Neural cell (in vitro differentiated cells): ENCODE results near the gene FN3K.

Experiments used
- EP300 ChIP-seq: fragments of 450-650 bp; conservative IDR thresholded peaks from 2 replicates; pipeline ENCODE4 v1.6.1; 2014; ENCODE audit warnings: antibody characterized with exemption, mild to moderate bottlenecking, moderate library complexity; ENCODE audit not compliant: poor library complexity, severe bottlenecking
- EZH2 ChIP-seq: fragments of 200-600, 300-800 bp; shearing (Covaris generic), sonication (generic); IDR thresholded peaks from 2 replicates; pipeline ENCODE4 v1.6.1; 2014; ENCODE audit warnings: antibody characterized with exemption, low read length, borderline replicate concordance, mild to moderate bottlenecking; ENCODE audit not compliant: insufficient read depth, poor library complexity, severe bottlenecking
- POLR2AphosphoS5 ChIP-seq: IDR thresholded peaks from 2 replicates; pipeline ENCODE4 v1.6.1; 2012
- RAD21 ChIP-seq: fragments of 450-650 bp; conservative IDR thresholded peaks from 2 replicates; pipeline ENCODE4 v1.6.1; 2014; ENCODE audit warnings: antibody characterized with exemption, mild to moderate bottlenecking, moderate library complexity
- SMC3 ChIP-seq: fragments of 450-650 bp; conservative IDR thresholded peaks from 2 replicates; pipeline ENCODE4 v1.6.1; 2014; ENCODE audit warnings: antibody characterized with exemption, mild to moderate bottlenecking, moderate library complexity; ENCODE audit not compliant: poor library complexity
- TAF1 ChIP-seq: IDR thresholded peaks from 2 replicates; pipeline ENCODE4 v1.6.1; 2012; ENCODE audit warnings: low read depth
- TF ChIP-seq, protein P1 (sequence below): fragments of 450-650 bp; IDR thresholded peaks from 2 replicates; pipeline ENCODE4 v1.5.1; 2014; ENCODE audit warnings: antibody characterized with exemption, mild to moderate bottlenecking, moderate library complexity; ENCODE audit not compliant: poor library complexity, severe bottlenecking
- TF ChIP-seq, protein P2 (sequence below): IDR thresholded peaks from 2 replicates; pipeline ENCODE4 v1.6.1; 2012; ENCODE audit warnings: borderline replicate concordance

DNA sequence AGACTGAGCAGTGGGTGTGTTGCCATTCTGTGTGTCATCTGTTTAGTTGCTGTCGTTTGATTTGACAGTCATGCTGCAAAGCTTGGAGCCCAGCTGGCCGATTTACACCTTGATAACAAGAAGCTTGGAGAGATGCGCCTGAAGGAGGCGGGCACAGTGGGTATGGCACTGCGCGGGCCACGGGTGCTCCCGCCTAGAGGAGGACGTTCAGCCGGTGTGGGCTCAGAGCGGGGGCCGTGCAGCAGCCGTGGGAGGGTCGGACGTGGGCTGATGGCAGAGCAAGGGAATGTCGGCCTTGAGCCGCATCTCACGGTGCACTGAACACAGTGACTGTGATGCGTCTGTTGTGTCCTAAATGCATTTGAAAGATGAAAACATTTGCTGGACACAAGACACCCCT, 15.2 kb upstream of the FN3K start:
- TF ChIP-seq, protein P1, sequence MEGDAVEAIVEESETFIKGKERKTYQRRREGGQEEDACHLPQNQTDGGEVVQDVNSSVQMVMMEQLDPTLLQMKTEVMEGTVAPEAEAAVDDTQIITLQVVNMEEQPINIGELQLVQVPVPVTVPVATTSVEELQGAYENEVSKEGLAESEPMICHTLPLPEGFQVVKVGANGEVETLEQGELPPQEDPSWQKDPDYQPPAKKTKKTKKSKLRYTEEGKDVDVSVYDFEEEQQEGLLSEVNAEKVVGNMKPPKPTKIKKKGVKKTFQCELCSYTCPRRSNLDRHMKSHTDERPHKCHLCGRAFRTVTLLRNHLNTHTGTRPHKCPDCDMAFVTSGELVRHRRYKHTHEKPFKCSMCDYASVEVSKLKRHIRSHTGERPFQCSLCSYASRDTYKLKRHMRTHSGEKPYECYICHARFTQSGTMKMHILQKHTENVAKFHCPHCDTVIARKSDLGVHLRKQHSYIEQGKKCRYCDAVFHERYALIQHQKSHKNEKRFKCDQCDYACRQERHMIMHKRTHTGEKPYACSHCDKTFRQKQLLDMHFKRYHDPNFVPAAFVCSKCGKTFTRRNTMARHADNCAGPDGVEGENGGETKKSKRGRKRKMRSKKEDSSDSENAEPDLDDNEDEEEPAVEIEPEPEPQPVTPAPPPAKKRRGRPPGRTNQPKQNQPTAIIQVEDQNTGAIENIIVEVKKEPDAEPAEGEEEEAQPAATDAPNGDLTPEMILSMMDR = no peak
- no peak for TF ChIP-seq EZH2
- no peak for TF ChIP-seq RAD21
- no peak for TF ChIP-seq POLR2AphosphoS5
- no peak for TF ChIP-seq TAF1
- TF ChIP-seq SMC3 = no peak
- no peak for TF ChIP-seq EP300
- TF ChIP-seq, protein P2, sequence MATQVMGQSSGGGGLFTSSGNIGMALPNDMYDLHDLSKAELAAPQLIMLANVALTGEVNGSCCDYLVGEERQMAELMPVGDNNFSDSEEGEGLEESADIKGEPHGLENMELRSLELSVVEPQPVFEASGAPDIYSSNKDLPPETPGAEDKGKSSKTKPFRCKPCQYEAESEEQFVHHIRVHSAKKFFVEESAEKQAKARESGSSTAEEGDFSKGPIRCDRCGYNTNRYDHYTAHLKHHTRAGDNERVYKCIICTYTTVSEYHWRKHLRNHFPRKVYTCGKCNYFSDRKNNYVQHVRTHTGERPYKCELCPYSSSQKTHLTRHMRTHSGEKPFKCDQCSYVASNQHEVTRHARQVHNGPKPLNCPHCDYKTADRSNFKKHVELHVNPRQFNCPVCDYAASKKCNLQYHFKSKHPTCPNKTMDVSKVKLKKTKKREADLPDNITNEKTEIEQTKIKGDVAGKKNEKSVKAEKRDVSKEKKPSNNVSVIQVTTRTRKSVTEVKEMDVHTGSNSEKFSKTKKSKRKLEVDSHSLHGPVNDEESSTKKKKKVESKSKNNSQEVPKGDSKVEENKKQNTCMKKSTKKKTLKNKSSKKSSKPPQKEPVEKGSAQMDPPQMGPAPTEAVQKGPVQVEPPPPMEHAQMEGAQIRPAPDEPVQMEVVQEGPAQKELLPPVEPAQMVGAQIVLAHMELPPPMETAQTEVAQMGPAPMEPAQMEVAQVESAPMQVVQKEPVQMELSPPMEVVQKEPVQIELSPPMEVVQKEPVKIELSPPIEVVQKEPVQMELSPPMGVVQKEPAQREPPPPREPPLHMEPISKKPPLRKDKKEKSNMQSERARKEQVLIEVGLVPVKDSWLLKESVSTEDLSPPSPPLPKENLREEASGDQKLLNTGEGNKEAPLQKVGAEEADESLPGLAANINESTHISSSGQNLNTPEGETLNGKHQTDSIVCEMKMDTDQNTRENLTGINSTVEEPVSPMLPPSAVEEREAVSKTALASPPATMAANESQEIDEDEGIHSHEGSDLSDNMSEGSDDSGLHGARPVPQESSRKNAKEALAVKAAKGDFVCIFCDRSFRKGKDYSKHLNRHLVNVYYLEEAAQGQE = no peak
